Smooth muscle cell (in vitro differentiated cells): Measurements from ENCODE around the gene PITPNM3. TPM values are rescaled to one million over a fixed set of nuclear protein-coding genes. Genes with fewer than 3 reads are reported as not detected.

Experiments used
- DNase-seq: peaks from one replicate; lab custom pipeline; 2025; ENCODE audit not compliant: unreplicated experiment; lab: John Stamatoyannopoulos, UW
- H2AFZ ChIP-seq: fragments of 200-600 bp; sonication (generic); 2 replicates; pipeline ENCODE4 v1.6.0; 2016; ENCODE audit warnings: antibody characterized with exemption, low read depth, mild to moderate bottlenecking
- H3F3A ChIP-seq: fragments of 200-600 bp; sonication (generic); 2 replicates; pipeline ENCODE4 v1.6.0; 2017; ENCODE audit warnings: antibody characterized with exemption, low read depth
- H3K27ac ChIP-seq: fragments of 200-600 bp; sonication (generic); 2 replicates; pipeline ENCODE4 v1.5.1; 2016; ENCODE audit warnings: low read depth, mild to moderate bottlenecking
- H3K27me3 ChIP-seq: fragments of 200-600 bp; sonication (generic); 2 replicates; pipeline ENCODE4 v1.6.1; 2016; ENCODE audit warnings: low read depth, mild to moderate bottlenecking
- H3K36me3 ChIP-seq: fragments of 200-600 bp; sonication (generic); 2 replicates; pipeline ENCODE4 v1.5.1; 2016; ENCODE audit warnings: low read depth
- H3K4me1 ChIP-seq: fragments of 200-600 bp; sonication (generic); 2 replicates; pipeline ENCODE4 v1.5.1; 2016; ENCODE audit warnings: low read depth
- H3K4me2 ChIP-seq: fragments of 200-600 bp; sonication (generic); 2 replicates; pipeline ENCODE4 v1.6.0; 2016; ENCODE audit warnings: mild to moderate bottlenecking
- H3K4me3 ChIP-seq: fragments of 200-600 bp; sonication (generic); 2 replicates; pipeline ENCODE4 v1.5.1; 2016; ENCODE audit warnings: mild to moderate bottlenecking
- H3K79me2 ChIP-seq: fragments of 200-600 bp; sonication (generic); 2 replicates; pipeline ENCODE4 v1.6.0; 2016; ENCODE audit warnings: low read depth, mild to moderate bottlenecking
- H3K9ac ChIP-seq: fragments of 200-600 bp; sonication (generic); 2 replicates; pipeline ENCODE4 v1.6.0; 2016; ENCODE audit warnings: low read depth
- H3K9me3 ChIP-seq: fragments of 200-600 bp; sonication (generic); replicated peaks from 2 replicates; pipeline ENCODE4 v1.5.1; 2016; ENCODE audit warnings: low read depth
- H4K20me1 ChIP-seq: fragments of 200-600 bp; sonication (generic); 2 replicates; pipeline ENCODE4 v1.6.0; 2016; ENCODE audit warnings: low read depth
- WGBS: methylation state at CpG from one replicate; pipeline ENCODE4 v1.1.7; 2016; ENCODE audit warnings: low lambda C conversion rate; 5-methylcytosine and 5-hydroxymethylcytosine counted together
- polyA plus RNA-seq: library from polyadenylated mRNA; unstranded; fragments of >200 nt; fragmentation: Nextera tagmentation; extraction: Ambion mirVana; gene quantifications from 2 replicates; pipeline ENCODE4 v1.2.1, GENCODE V29; 2016
- total RNA-seq: library from RNA; depleted of rRNA; stranded (reverse); fragments of >200 nt; gene quantifications from 2 replicates; pipeline ENCODE4 v1.2.3, GENCODE V29; 2014
- TF ChIP-seq, protein P1 (sequence below): fragments of 200-600 bp; sonication (generic); IDR thresholded peaks from 2 replicates; pipeline ENCODE4 v1.5.1; 2017; ENCODE audit warnings: borderline replicate concordance, mild to moderate bottlenecking, antibody characterized with exemption; ENCODE audit not compliant: insufficient read depth, poor library complexity, severe bottlenecking

PITPNM3 gene
- total and polyA plus RNA-seq, 2 experiments from 2014 or later, result 2.4 to 2.6 TPM

DNA sequence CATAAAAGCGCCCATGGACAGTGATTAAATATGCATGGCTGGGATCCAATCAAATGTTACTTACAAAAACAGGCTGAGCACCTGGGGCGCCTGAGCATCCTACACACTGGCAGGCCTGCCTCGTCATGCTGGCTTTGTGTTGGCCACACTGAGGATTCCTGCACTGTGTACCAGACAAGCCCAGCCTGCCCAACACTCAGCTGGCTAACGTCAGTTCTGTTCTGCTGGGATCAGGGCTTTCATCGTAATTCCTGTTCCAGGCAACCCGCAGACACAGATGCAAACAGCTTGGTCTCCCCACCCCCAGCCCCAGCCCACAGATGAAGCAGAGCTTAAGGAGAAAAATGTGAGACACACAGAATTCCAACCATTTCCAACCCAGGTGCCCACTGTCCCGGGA, 81.4 kb downstream of the PITPNM3 start:
- H2AFZ ChIP-seq, result no peak overlapping the region

DNA sequence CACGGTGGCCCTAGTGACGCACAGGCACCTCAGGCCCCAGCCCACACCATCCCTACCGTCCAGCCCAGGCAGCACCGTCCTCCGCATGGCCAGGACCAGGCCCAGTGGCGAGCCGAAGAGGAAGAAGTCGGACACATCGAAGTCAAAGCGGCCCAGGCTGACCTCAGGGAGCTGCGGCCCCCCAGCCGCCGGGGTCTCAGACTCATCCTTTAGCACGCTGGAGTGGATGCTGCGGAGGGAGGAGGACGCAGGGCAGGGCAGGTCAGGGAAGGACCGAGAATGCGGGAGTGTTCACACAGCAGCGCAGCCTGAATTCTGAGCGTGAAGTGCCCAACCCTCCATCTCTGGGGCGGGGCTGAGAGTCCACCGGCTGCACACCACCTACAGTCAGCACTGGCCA, 82.0 kb downstream of the PITPNM3 start:
- no peaks in the 10 kb centered on the region for H4K20me1 ChIP-seq
- H3K4me2 ChIP-seq, result no peak overlapping the region
- 95% methylated on average over 22 of the region's 22 CpGs for WGBS
- H3K9me3 ChIP-seq, result no peaks in the 10 kb centered on the region
- no peaks in the 10 kb centered on the region for H3K36me3 ChIP-seq
- no peak overlapping the region for H3K4me3 ChIP-seq
- DNase-seq, result no peak
- TF ChIP-seq, protein P1, sequence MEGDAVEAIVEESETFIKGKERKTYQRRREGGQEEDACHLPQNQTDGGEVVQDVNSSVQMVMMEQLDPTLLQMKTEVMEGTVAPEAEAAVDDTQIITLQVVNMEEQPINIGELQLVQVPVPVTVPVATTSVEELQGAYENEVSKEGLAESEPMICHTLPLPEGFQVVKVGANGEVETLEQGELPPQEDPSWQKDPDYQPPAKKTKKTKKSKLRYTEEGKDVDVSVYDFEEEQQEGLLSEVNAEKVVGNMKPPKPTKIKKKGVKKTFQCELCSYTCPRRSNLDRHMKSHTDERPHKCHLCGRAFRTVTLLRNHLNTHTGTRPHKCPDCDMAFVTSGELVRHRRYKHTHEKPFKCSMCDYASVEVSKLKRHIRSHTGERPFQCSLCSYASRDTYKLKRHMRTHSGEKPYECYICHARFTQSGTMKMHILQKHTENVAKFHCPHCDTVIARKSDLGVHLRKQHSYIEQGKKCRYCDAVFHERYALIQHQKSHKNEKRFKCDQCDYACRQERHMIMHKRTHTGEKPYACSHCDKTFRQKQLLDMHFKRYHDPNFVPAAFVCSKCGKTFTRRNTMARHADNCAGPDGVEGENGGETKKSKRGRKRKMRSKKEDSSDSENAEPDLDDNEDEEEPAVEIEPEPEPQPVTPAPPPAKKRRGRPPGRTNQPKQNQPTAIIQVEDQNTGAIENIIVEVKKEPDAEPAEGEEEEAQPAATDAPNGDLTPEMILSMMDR, result no peak
- H3K79me2 ChIP-seq, result no peaks in the 10 kb centered on the region
- H2AFZ ChIP-seq, result no peak overlapping the region
- peaks cover 28% of the 10 kb centered on the region for H3K4me1 ChIP-seq
- peak overlapping the region; percentile 3 for H3K27ac ChIP-seq
- no peak overlapping the region for H3K9ac ChIP-seq
- no peaks in the 10 kb centered on the region for H3K27me3 ChIP-seq
- H3F3A ChIP-seq, result peaks cover 9% of the 10 kb centered on the region

More for the DNA sequence above, 81.4 kb downstream of the PITPNM3 start:
- 37% methylated on average over 7 of the region's 7 CpGs for WGBS
- H3K9ac ChIP-seq, result no peak overlapping the region
- H3K27ac ChIP-seq, result peak overlapping the region; percentile 36
- H3K36me3 ChIP-seq, result no peaks in the 10 kb centered on the region
- no peaks in the 10 kb centered on the region for H3K27me3 ChIP-seq
- no peaks in the 10 kb centered on the region for H3K9me3 ChIP-seq
- DNase-seq, result no peak
- peaks cover 32% of the 10 kb centered on the region for H3K4me1 ChIP-seq
- no peaks in the 10 kb centered on the region for H4K20me1 ChIP-seq
- peaks cover 9% of the 10 kb centered on the region for H3F3A ChIP-seq
- no peaks in the 10 kb centered on the region for H3K79me2 ChIP-seq
- no peak overlapping the region for H3K4me3 ChIP-seq
- TF ChIP-seq, protein P1, result no peak
- peak overlapping the region; percentile 2 for H3K4me2 ChIP-seq

DNA sequence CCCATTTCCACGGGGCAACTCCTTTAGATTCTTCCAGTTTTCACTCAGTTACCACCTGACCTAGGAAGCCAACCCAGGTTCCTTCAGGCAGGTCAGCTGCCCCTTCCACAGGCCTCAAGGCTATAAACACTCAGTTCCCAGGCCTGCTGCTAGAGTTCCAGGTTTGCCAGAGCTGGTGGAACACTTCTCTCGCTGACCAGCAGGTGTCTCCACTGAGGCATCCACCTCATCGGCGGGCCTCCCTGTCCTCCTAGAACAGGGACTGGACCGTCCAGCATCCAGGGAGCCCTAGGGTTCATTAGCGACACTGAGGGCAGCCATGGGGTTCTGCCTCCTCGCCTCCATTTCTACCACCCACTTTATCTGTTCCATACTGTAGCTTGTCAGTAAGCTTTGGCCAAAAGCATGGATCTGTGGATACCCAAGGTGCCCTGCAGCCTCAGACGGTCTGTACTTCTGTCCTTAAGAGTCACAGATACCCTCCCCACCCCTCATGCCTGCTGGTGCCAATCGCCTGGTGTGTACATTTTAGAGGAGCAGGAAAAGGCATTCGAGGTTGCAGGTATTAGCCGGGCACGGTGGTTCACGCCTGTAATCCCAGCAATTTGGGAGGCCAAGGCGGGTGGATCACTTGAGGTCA, 83.1 kb downstream of the PITPNM3 start:
- no peak overlapping the region for H3K4me2 ChIP-seq
- peak; percentile 50 for DNase-seq
- no peak overlapping the region for H3K9ac ChIP-seq
- no peak overlapping the region for H2AFZ ChIP-seq
- no peak overlapping the region for H3K27ac ChIP-seq
- H3K27me3 ChIP-seq, result no peaks in the 10 kb centered on the region
- no peaks in the 10 kb centered on the region for H4K20me1 ChIP-seq
- no peak overlapping the region for H3K4me3 ChIP-seq
- H3K36me3 ChIP-seq, result no peaks in the 10 kb centered on the region
- H3K9me3 ChIP-seq, result no peaks in the 10 kb centered on the region
- WGBS, result 47% methylated on average over 14 of the region's 14 CpGs
- H3F3A ChIP-seq, result peaks cover 9% of the 10 kb centered on the region
- no peaks in the 10 kb centered on the region for H3K79me2 ChIP-seq
- TF ChIP-seq, protein P1, result peak; percentile 92
- peaks cover 26% of the 10 kb centered on the region for H3K4me1 ChIP-seq

DNA sequence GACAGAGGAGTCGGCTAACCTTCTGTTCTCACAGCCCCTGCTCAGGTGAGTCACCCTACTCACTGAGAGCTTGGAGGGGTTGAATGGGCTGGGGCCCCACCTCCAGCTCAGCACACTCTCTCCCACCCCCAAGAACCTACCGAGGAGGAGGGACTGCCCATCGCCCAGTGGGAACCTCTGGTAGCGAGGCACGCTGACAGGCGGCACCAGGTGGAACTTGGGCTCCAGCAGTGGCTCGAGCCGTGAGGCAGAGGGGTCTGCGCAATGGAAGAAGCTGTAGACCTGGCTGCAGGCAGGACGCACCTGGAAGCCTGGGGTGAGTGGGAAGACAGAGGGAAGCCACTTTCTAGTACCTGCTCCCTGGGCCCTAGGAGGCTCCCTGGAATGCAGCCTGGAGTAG, 83.8 kb downstream of the PITPNM3 start:
- no peak for DNase-seq
- no peak overlapping the region for H3K9ac ChIP-seq
- H3K27me3 ChIP-seq, result no peaks in the 10 kb centered on the region
- TF ChIP-seq, protein P1, result no peak
- H3F3A ChIP-seq, result peaks cover 9% of the 10 kb centered on the region
- H3K4me1 ChIP-seq, result peaks cover 26% of the 10 kb centered on the region
- H3K36me3 ChIP-seq, result no peaks in the 10 kb centered on the region
- no peak overlapping the region for H3K4me2 ChIP-seq
- no peaks in the 10 kb centered on the region for H3K79me2 ChIP-seq
- H4K20me1 ChIP-seq, result no peaks in the 10 kb centered on the region
- H3K27ac ChIP-seq, result no peak overlapping the region
- H3K9me3 ChIP-seq, result no peaks in the 10 kb centered on the region
- H2AFZ ChIP-seq, result no peak overlapping the region
- no peak overlapping the region for H3K4me3 ChIP-seq
- 91% methylated on average over 10 of the region's 10 CpGs for WGBS
